ENCODE data around the gene KIAA1549.

The KIAA1549 gene

GRCh38 chr7:138918756-138919155 is 62.4 kb downstream of the KIAA1549 start:
- intact Hi-C loops (cut with micrococcal nuclease) = no loop called here
- Mint-ChIP-seq H3K27me3 (no peaks in the 10 kb centered on the region), H3K27ac (no peak overlapping the region), H3K36me3 (ENCODE audit: low read depth) (no peaks in the 10 kb centered on the region), H3K4me3 (no peak overlapping the region), H3K4me1 (ENCODE audit: low read depth) (no peaks in the 10 kb centered on the region), H3K9me3 (no peaks in the 10 kb centered on the region)

- Mint-ChIP-seq H3K27me3 (no peaks in the 10 kb centered on the region), H3K4me3 (no peak overlapping the region), H3K9me3 (no peaks in the 10 kb centered on the region), H3K27ac (no peak overlapping the region), H3K4me1 (ENCODE audit: low read depth) (no peaks in the 10 kb centered on the region), H3K36me3 (ENCODE audit: low read depth) (no peaks in the 10 kb centered on the region)
- intact Hi-C loops (cut with micrococcal nuclease) = no loop called here
Measured at GRCh38 chr7:138918176-138918575, 63.0 kb downstream of the KIAA1549 start.

DNA sequence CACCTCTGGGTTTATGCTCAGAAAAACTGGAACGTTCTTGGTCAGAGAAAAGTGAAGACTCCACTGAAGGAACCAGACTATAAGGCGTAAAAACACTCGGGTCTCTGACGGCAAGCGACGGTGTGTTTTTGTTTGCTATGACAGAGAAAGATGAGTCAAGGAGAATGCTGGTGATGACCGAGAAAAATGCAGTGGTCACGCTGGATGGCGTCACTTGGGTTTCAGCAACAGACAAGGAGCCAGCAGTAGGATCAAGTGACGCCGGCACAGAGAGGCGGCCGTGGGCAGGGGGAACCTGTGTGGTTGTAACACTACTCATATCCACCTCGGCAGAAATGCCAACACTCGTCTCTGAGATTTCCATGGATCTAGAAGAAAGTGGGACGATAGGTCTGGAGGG is 63.4 kb downstream of the KIAA1549 start:
- Mint-ChIP-seq H3K36me3 (ENCODE audit: low read depth) (no peaks in the 10 kb centered on the region), H3K4me3 (no peak overlapping the region), H3K27me3 (no peaks in the 10 kb centered on the region), H3K9me3 (no peaks in the 10 kb centered on the region), H3K27ac (no peak overlapping the region), H3K4me1 (ENCODE audit: low read depth) (no peaks in the 10 kb centered on the region)
- intact Hi-C loops (cut with micrococcal nuclease) = no loop called here

DNA sequence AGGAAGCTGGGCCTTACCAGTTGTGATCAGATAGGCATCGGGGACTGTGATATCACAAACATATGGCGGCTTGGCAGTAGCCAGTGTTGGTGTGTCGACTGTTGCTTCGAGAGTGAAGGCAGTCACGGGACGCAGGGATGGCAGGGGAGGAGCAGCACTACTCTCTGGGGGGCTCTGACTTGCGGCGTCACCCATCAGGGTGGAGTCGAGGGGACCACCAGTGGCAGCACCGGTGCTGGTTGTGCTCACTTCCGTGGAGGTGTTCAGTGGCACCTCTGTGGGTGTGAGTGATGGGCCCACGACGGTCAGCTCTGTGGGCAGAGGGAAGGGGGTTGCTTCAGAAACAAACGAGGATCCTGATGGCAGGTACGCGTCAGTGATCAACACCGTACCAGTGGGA is 64.5 kb downstream of the KIAA1549 start:
- Mint-ChIP-seq H3K27ac (no peak overlapping the region), H3K9me3 (no peaks in the 10 kb centered on the region), H3K4me1 (ENCODE audit: low read depth) (no peaks in the 10 kb centered on the region), H3K27me3 (no peaks in the 10 kb centered on the region), H3K4me3 (no peak overlapping the region), H3K36me3 (ENCODE audit: low read depth) (no peaks in the 10 kb centered on the region)
- intact Hi-C loops (cut with micrococcal nuclease) = no loop called here

GRCh38 chr7:138916275-138916674 is 64.9 kb downstream of the KIAA1549 start:
- H3K9me3 Mint-ChIP-seq = no peaks in the 10 kb centered on the region
- H3K27me3 Mint-ChIP-seq = no peaks in the 10 kb centered on the region
- no peak overlapping the region for H3K4me3 Mint-ChIP-seq
- no peaks in the 10 kb centered on the region for H3K4me1 Mint-ChIP-seq (ENCODE audit: low read depth)
- H3K27ac Mint-ChIP-seq = no peak overlapping the region
- intact Hi-C loops (cut with micrococcal nuclease) = no loop called here
- H3K36me3 Mint-ChIP-seq (ENCODE audit: low read depth) = no peaks in the 10 kb centered on the region

GRCh38 chr7:138913783-138914182 is 67.4 kb downstream of the KIAA1549 start:
- no peaks in the 10 kb centered on the region for H3K9me3 Mint-ChIP-seq

DNA sequence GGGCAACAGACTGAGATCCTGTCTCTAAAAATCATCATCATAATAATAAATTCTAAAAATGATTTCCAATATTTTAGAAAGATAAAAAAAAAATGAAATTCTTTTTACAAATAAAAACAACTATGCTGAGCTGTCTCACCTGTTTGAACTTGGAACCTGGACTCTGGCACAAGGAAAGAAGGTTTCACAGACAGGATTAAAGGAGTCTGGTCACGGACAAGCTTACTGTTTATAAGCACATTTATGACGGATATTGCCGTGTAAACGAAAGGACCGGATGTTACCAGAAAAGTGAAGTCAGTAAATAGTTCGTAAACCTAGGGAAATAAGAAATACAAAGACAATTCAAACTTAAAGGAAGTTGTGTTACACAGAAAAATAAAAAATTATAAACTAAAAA is 70.2 kb downstream of the KIAA1549 start:
- intact Hi-C loops (cut with micrococcal nuclease) = no loop called here
- H3K27me3 Mint-ChIP-seq = no peaks in the 10 kb centered on the region
- no peak overlapping the region for H3K27ac Mint-ChIP-seq

More at GRCh38 chr7:138913783-138914182, 67.4 kb downstream of the KIAA1549 start:
- H3K27me3 Mint-ChIP-seq = no peaks in the 10 kb centered on the region
- H3K4me1 Mint-ChIP-seq (ENCODE audit: low read depth) = no peaks in the 10 kb centered on the region
- intact Hi-C loops (cut with micrococcal nuclease) = no loop called here
- no peaks in the 10 kb centered on the region for H3K36me3 Mint-ChIP-seq (ENCODE audit: low read depth)
- no peak overlapping the region for H3K4me3 Mint-ChIP-seq
- H3K27ac Mint-ChIP-seq = no peak overlapping the region

GRCh38 chr7:138907850-138908249 is 73.3 kb downstream of the KIAA1549 start:
- Mint-ChIP-seq H3K9me3 (no peaks in the 10 kb centered on the region), H3K27ac (no peak overlapping the region), H3K4me3 (no peak overlapping the region), H3K4me1 (ENCODE audit: low read depth) (no peaks in the 10 kb centered on the region), H3K27me3 (no peaks in the 10 kb centered on the region), H3K36me3 (ENCODE audit: low read depth) (no peaks in the 10 kb centered on the region)
- intact Hi-C loops (cut with micrococcal nuclease) = no loop called here

More for the DNA sequence above, 70.2 kb downstream of the KIAA1549 start:
- Mint-ChIP-seq H3K4me3 (no peak overlapping the region), H3K4me1 (ENCODE audit: low read depth) (no peaks in the 10 kb centered on the region), H3K36me3 (ENCODE audit: low read depth) (no peaks in the 10 kb centered on the region), H3K9me3 (no peaks in the 10 kb centered on the region)

- no peaks in the 10 kb centered on the region for H3K4me1 Mint-ChIP-seq (ENCODE audit: low read depth)
- no peaks in the 10 kb centered on the region for H3K36me3 Mint-ChIP-seq (ENCODE audit: low read depth)
- H3K9me3 Mint-ChIP-seq = no peaks in the 10 kb centered on the region
- H3K4me3 Mint-ChIP-seq = no peak overlapping the region
- intact Hi-C loops (cut with micrococcal nuclease) = no loop called here
- no peaks in the 10 kb centered on the region for H3K27me3 Mint-ChIP-seq
- H3K27ac Mint-ChIP-seq = no peak overlapping the region
Measured at GRCh38 chr7:138907201-138907847, 73.9 kb downstream of the KIAA1549 start.

GRCh38 chr7:138903859-138904435 is 77.2 kb downstream of the KIAA1549 start:
- no peaks in the 10 kb centered on the region for H3K4me1 Mint-ChIP-seq (ENCODE audit: low read depth)
- H3K4me3 Mint-ChIP-seq = no peak overlapping the region
- H3K36me3 Mint-ChIP-seq (ENCODE audit: low read depth) = no peaks in the 10 kb centered on the region
- H3K9me3 Mint-ChIP-seq = peaks cover 5% of the 10 kb centered on the region
- H3K27me3 Mint-ChIP-seq = no peaks in the 10 kb centered on the region
- H3K27ac Mint-ChIP-seq = no peak overlapping the region
- intact Hi-C loops (cut with micrococcal nuclease) = no loop called here

DNA sequence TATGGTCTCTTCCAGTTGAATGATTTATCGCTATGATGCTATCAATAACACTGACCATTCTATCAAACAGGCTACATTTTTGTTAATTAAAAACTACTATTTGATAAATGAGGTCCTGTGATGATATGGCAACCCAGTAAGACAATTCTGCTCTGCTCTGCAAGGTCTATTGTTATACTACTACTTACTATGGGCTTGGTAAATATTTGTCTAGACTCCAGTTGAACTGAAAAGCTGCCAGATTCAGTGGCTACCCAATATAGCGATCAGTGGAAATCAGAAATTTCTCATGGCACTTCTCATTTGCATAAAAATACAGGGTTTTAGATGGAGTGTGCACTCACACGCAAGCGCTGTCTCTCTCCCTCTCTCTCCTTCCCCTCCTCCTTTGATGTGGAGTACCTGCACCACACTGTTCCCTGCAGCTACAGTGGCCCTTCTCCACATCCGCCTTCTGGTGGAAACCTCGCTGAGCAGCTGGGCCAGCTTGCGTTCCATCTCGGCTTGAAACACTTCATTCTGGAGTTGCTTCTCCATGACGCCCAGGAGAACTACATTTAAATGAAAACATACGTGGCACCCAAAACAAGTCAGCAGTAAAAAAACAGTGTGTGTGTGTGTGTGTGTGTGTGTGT is 77.9 kb downstream of the KIAA1549 start:
- intact Hi-C loops (cut with micrococcal nuclease) = no loop called here
- Mint-ChIP-seq H3K4me1 (ENCODE audit: low read depth) (peaks cover 3% of the 10 kb centered on the region), H3K27me3 (no peaks in the 10 kb centered on the region), H3K9me3 (peaks cover 5% of the 10 kb centered on the region), H3K4me3 (no peak overlapping the region), H3K36me3 (ENCODE audit: low read depth) (no peaks in the 10 kb centered on the region), H3K27ac (no peak overlapping the region)

DNA sequence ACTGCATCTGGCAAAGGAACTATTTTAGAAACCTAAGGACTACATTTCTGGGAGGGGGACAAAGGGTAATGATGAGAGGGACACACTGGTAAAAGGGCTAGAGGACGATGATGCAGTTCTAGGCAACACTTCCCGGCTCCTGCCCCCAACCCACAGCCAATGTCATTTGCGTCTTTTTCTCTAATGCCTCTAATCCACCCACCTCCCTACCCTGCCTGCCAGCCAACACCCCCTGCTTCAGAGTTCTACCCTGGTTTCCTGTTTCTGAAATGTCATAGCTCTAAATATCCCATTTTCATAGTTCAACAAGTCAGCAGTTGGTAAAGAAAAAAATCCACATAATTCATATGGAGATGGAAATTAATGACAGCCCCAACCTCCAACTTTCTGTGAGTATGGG is 79.0 kb downstream of the KIAA1549 start:
- no peaks in the 10 kb centered on the region for H3K27me3 Mint-ChIP-seq
- peaks cover 5% of the 10 kb centered on the region for H3K9me3 Mint-ChIP-seq
- H3K36me3 Mint-ChIP-seq (ENCODE audit: low read depth) = no peaks in the 10 kb centered on the region
- intact Hi-C loops (cut with micrococcal nuclease) = no loop called here
- H3K4me3 Mint-ChIP-seq = no peak overlapping the region
- no peak overlapping the region for H3K27ac Mint-ChIP-seq
- H3K4me1 Mint-ChIP-seq (ENCODE audit: low read depth) = peaks cover 6% of the 10 kb centered on the region

- intact Hi-C loops (cut with micrococcal nuclease) = no loop called here
- Mint-ChIP-seq H3K27ac (no peak overlapping the region), H3K9me3 (peaks cover 5% of the 10 kb centered on the region)
Measured at GRCh38 chr7:138900035-138900828, 81.0 kb downstream of the KIAA1549 start.

GRCh38 chr7:138898802-138899201 is 82.4 kb downstream of the KIAA1549 start:
- intact Hi-C loops (cut with micrococcal nuclease) = no loop called here
- Mint-ChIP-seq H3K9me3 (peaks cover 5% of the 10 kb centered on the region), H3K27ac (no peak overlapping the region), H3K27me3 (no peaks in the 10 kb centered on the region), H3K4me3 (no peak overlapping the region), H3K36me3 (ENCODE audit: low read depth) (no peaks in the 10 kb centered on the region), H3K4me1 (ENCODE audit: low read depth) (peaks cover 6% of the 10 kb centered on the region)

More at GRCh38 chr7:138900035-138900828, 81.0 kb downstream of the KIAA1549 start:
- Mint-ChIP-seq H3K4me1 (ENCODE audit: low read depth) (peaks cover 6% of the 10 kb centered on the region), H3K36me3 (ENCODE audit: low read depth) (no peaks in the 10 kb centered on the region), H3K27me3 (no peaks in the 10 kb centered on the region), H3K4me3 (no peak overlapping the region)

All from dendritic cell treated with granulocyte-macrophage colony-stimulating factor and Interleukin-4, amounts not matched to agents 40 ng/mL and 50 ng/mL, for 4 days (primary cell).